K562 (cell line): ENCODE data around the gene OR5AR1. TPM values are rescaled to one million over a fixed set of nuclear protein-coding genes. Genes with fewer than 3 reads are reported as not detected.

Experiments
- BDP1 ChIP-seq: IDR thresholded peaks from 3 replicates; pipeline ENCODE4 v1.6.1; 2011; ENCODE audit not compliant: insufficient read length, insufficient read depth
- CTBP1 ChIP-seq: fragments of 450-650 bp; IDR thresholded peaks from 2 replicates; pipeline ENCODE4 v1.6.1; 2016; ENCODE audit warnings: borderline replicate concordance
- DNMT1 ChIP-seq: fragments of 450-650 bp; IDR thresholded peaks from 2 replicates; pipeline ENCODE4 v1.6.1; 2016; ENCODE audit warnings: antibody characterized with exemption, mild to moderate bottlenecking
- RFX1 ChIP-seq: fragments of 450-650 bp; IDR thresholded peaks from 2 replicates; pipeline ENCODE4 v1.6.1; 2016; ENCODE audit warnings: mild to moderate bottlenecking, moderate library complexity
- STAT5A ChIP-seq: IDR thresholded peaks from 2 replicates; pipeline ENCODE4 v1.6.1; 2012; ENCODE audit warnings: low read length, inconsistent platforms, borderline replicate concordance
- ZFP1 ChIP-seq: fragments of 450-650 bp; formaldehyde crosslinking; IDR thresholded peaks from 2 replicates; pipeline ENCODE4 v1.4.0; 2020; ENCODE audit warnings: mild to moderate bottlenecking, mixed read lengths
- ZNF644 ChIP-seq: fragments of 200-800 bp; sonication (Bioruptor generic); IDR thresholded peaks from 2 replicates; pipeline ENCODE4 v1.6.1; 2016; ENCODE audit warnings: low read depth, missing genetic modification characterization, missing compliant biosample characterization
- ZNF699 ChIP-seq: fragments of 250-450 bp; sonication (Bioruptor Pico); IDR thresholded peaks from 2 replicates; pipeline ENCODE4 v1.8.0; 2021; ENCODE audit warnings: mild to moderate bottlenecking, moderate library complexity; ENCODE audit not compliant: insufficient replicate concordance
- polyA plus RNA-seq, 8 experiments: library from polyadenylated mRNA; depleted of rRNA in 4 of 8; stranded (reverse) in 5 of 8; unstranded in 3 of 8; fragments of >200 nt; fragmentation: Nextera tagmentation in 2 of 8; fragmentation: Illumina TruSeq in 1 of 8; extraction: Ambion mirVana in 2 of 8; extraction: Trizol in 1 of 8; gene quantifications; 2 replicates each; pipeline versions ENCODE4 v1.2.1 to v1.2.3, GENCODE V29; 2011 to 2014; ENCODE audit warnings: inconsistent platforms in 1 of 8, missing spikeins in 1 of 8
- total RNA-seq, 7 experiments: library from RNA; depleted of rRNA in 6 of 7; stranded (reverse); fragments of >200 nt in 6 of 7; fragmentation: Illumina TruSeq in 2 of 7; extraction: Trizol in 2 of 7; gene quantifications; 2 replicates each; pipeline versions ENCODE4 v1.2.1 to v1.2.3, GENCODE V29; 2011 to 2021; ENCODE audit warnings: low replicate concordance in 1 of 7
- TF ChIP-seq, protein P1 (sequence below): sonication (generic); formaldehyde crosslinking; IDR thresholded peaks from 2 replicates; pipeline ENCODE4 v1.8.0; 2022; ENCODE audit warnings: mild to moderate bottlenecking, missing genetic modification reagents
- TF ChIP-seq, protein P2 (sequence below): sonication (generic); formaldehyde crosslinking; IDR thresholded peaks from 2 replicates; pipeline ENCODE4 v1.8.0; 2022; ENCODE audit warnings: mild to moderate bottlenecking, missing genetic modification reagents, borderline replicate concordance

The OR5AR1 gene
- total and polyA plus RNA-seq, 9 of the 15 experiments (the other 6 are each of a cell fraction or from before 2014, with no cell fraction given), result not detected

DNA sequence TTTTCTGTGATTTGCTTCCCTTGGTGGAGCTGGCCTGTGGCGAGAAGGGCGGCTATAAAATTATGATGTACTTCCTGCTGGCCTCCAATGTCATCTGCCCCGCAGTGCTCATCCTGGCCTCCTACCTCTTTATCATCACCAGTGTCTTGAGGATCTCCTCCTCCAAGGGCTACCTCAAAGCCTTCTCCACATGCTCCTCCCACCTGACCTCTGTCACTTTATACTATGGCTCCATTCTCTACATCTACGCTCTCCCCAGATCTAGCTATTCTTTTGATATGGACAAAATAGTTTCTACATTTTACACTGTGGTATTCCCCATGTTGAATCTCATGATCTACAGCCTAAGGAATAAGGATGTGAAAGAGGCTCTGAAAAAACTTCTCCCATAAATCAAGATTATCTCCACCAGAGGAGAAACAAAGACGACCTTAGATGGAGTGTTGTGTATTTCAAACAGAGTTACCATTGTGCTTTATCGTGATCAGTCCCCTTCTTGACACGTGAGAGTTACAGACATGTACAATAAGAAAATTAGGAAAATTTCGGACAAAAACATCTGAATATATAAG is 37.5 kb downstream of the OR5AR1 start (continued):
- TF ChIP-seq, protein P1, sequence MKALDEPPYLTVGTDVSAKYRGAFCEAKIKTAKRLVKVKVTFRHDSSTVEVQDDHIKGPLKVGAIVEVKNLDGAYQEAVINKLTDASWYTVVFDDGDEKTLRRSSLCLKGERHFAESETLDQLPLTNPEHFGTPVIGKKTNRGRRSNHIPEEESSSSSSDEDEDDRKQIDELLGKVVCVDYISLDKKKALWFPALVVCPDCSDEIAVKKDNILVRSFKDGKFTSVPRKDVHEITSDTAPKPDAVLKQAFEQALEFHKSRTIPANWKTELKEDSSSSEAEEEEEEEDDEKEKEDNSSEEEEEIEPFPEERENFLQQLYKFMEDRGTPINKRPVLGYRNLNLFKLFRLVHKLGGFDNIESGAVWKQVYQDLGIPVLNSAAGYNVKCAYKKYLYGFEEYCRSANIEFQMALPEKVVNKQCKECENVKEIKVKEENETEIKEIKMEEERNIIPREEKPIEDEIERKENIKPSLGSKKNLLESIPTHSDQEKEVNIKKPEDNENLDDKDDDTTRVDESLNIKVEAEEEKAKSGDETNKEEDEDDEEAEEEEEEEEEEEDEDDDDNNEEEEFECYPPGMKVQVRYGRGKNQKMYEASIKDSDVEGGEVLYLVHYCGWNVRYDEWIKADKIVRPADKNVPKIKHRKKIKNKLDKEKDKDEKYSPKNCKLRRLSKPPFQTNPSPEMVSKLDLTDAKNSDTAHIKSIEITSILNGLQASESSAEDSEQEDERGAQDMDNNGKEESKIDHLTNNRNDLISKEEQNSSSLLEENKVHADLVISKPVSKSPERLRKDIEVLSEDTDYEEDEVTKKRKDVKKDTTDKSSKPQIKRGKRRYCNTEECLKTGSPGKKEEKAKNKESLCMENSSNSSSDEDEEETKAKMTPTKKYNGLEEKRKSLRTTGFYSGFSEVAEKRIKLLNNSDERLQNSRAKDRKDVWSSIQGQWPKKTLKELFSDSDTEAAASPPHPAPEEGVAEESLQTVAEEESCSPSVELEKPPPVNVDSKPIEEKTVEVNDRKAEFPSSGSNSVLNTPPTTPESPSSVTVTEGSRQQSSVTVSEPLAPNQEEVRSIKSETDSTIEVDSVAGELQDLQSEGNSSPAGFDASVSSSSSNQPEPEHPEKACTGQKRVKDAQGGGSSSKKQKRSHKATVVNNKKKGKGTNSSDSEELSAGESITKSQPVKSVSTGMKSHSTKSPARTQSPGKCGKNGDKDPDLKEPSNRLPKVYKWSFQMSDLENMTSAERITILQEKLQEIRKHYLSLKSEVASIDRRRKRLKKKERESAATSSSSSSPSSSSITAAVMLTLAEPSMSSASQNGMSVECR, result no peak
- TF ChIP-seq RFX1 (no peak), STAT5A (no peak), ZNF699 (CRISPR knock-in tag) (no peak), DNMT1 (no peak), CTBP1 (no peak), ZFP1 (CRISPR knock-in tag) (no peak), BDP1 (no peak), ZNF644 (tag) (no peak)
- TF ChIP-seq, protein P2, sequence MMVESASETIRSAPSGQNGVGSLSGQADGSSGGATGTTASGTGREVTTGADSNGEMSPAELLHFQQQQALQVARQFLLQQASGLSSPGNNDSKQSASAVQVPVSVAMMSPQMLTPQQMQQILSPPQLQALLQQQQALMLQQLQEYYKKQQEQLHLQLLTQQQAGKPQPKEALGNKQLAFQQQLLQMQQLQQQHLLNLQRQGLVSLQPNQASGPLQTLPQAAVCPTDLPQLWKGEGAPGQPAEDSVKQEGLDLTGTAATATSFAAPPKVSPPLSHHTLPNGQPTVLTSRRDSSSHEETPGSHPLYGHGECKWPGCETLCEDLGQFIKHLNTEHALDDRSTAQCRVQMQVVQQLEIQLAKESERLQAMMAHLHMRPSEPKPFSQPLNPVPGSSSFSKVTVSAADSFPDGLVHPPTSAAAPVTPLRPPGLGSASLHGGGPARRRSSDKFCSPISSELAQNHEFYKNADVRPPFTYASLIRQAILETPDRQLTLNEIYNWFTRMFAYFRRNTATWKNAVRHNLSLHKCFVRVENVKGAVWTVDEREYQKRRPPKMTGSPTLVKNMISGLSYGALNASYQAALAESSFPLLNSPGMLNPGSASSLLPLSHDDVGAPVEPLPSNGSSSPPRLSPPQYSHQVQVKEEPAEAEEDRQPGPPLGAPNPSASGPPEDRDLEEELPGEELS (CRISPR knock-in tag), result no peak
